K562 (cell line): Measurements from ENCODE around the gene NHSL2. TPM values are rescaled to one million over a fixed set of nuclear protein-coding genes. Genes with fewer than 3 reads are reported as not detected.

Experiments used
- ARID1B ChIP-seq: fragments of 450-650 bp; IDR thresholded peaks from 2 replicates; pipeline ENCODE4 v1.6.1; 2016; ENCODE audit warnings: antibody characterized with exemption, mild to moderate bottlenecking, inconsistent platforms
- BMI1 ChIP-seq: fragments of 150-350 bp; IDR thresholded peaks from 2 replicates; pipeline ENCODE4 v1.6.1; 2014; ENCODE audit warnings: low read length
- CBFA2T2 ChIP-seq: fragments of 450-650 bp; conservative IDR thresholded peaks from 2 replicates; pipeline ENCODE4 v1.6.1; 2017; ENCODE audit warnings: mild to moderate bottlenecking
- CSDE1 ChIP-seq, 2 experiments: fragments of 450-650 bp; IDR thresholded peaks; 2 replicates each; pipeline ENCODE4 v1.6.1; 2016; ENCODE audit warnings: mild to moderate bottlenecking in 1 of 2
- DNMT1 ChIP-seq: fragments of 450-650 bp; IDR thresholded peaks from 2 replicates; pipeline ENCODE4 v1.6.1; 2016; ENCODE audit warnings: antibody characterized with exemption, mild to moderate bottlenecking
- HLTF ChIP-seq: fragments of 450-650 bp; IDR thresholded peaks from 2 replicates; pipeline ENCODE4 v1.6.1; 2016
- KDM1A ChIP-seq, 2 experiments: fragments of 450-650 bp; IDR thresholded peaks; 2 replicates each; pipeline ENCODE4 v1.6.1; 2016; ENCODE audit warnings: mild to moderate bottlenecking in 2 of 2
- MYNN ChIP-seq, 2 experiments: sonication (generic); formaldehyde crosslinking in 1 of 2; IDR thresholded peaks; 2 replicates each; pipeline versions ENCODE4 v1.5.0 to v1.6.1; 2016 to 2020; ENCODE audit warnings: antibody characterized with exemption in 1 of 2, missing genetic modification reagents in 1 of 2
- PRMT5 ChIP-seq: sonication (generic); formaldehyde crosslinking; IDR thresholded peaks from 2 replicates; pipeline ENCODE4 v1.5.0; 2020; ENCODE audit warnings: missing genetic modification reagents
- RBM25 ChIP-seq: fragments of 200-400 bp; formaldehyde crosslinking; IDR thresholded peaks from 2 replicates; pipeline ENCODE4 v1.6.1; 2018; ENCODE audit warnings: low read length, low read depth, moderate library complexity; ENCODE audit not compliant: severe bottlenecking
- SETDB1 ChIP-seq: IDR thresholded peaks from one replicate; pipeline ENCODE4 v1.6.1; 2012; ENCODE audit warnings: low read length, control low read depth, inconsistent platforms
- TAF15 ChIP-seq: fragments of 200-400 bp; formaldehyde crosslinking; IDR thresholded peaks from 2 replicates; pipeline ENCODE4 v1.6.1; 2017; ENCODE audit warnings: mild to moderate bottlenecking, low read depth, low read length, moderate library complexity
- ZNF165 ChIP-seq: fragments of 250-450 bp; sonication (Bioruptor Pico); IDR thresholded peaks from 2 replicates; pipeline ENCODE4 v1.4.0; 2020; ENCODE audit warnings: borderline replicate concordance
- ZNF217 ChIP-seq: sonication (generic); formaldehyde crosslinking; IDR thresholded peaks from 2 replicates; pipeline ENCODE4 v1.8.0; 2022; ENCODE audit warnings: mild to moderate bottlenecking, missing genetic modification reagents
- ZNF431 ChIP-seq: sonication (generic); formaldehyde crosslinking; IDR thresholded peaks from 2 replicates; pipeline ENCODE4 v1.8.0; 2022; ENCODE audit warnings: mild to moderate bottlenecking, missing genetic modification reagents
- polyA plus RNA-seq, 8 experiments: library from polyadenylated mRNA; depleted of rRNA in 4 of 8; stranded (reverse) in 5 of 8; unstranded in 3 of 8; fragments of >200 nt; fragmentation: Nextera tagmentation in 2 of 8; fragmentation: Illumina TruSeq in 1 of 8; extraction: Ambion mirVana in 2 of 8; extraction: Trizol in 1 of 8; gene quantifications; 2 replicates each; pipeline versions ENCODE4 v1.2.1 to v1.2.3, GENCODE V29; 2011 to 2014; ENCODE audit warnings: inconsistent platforms in 1 of 8, missing spikeins in 1 of 8
- total RNA-seq, 7 experiments: library from RNA; depleted of rRNA in 6 of 7; stranded (reverse); fragments of >200 nt in 6 of 7; fragmentation: Illumina TruSeq in 2 of 7; extraction: Trizol in 2 of 7; gene quantifications; 2 replicates each; pipeline versions ENCODE4 v1.2.1 to v1.2.3, GENCODE V29; 2011 to 2021; ENCODE audit warnings: low replicate concordance in 1 of 7
- TF ChIP-seq, protein P1 (sequence below): sonication (generic); formaldehyde crosslinking; IDR thresholded peaks from 2 replicates; pipeline ENCODE4 v1.5.0; 2020; ENCODE audit warnings: missing genetic modification reagents
- TF ChIP-seq, protein P2 (sequence below): fragments of 150-350 bp; IDR thresholded peaks from 2 replicates; pipeline ENCODE4 v1.6.1; 2014; ENCODE audit warnings: low read depth, mild to moderate bottlenecking, low read length, borderline replicate concordance
- TF ChIP-seq, protein P3 (sequence below): fragments of 450-650 bp; IDR thresholded peaks from 2 replicates; pipeline ENCODE4 v1.6.1; 2016; ENCODE audit warnings: low read depth, mild to moderate bottlenecking, moderate library complexity
- TF ChIP-seq, protein P4 (sequence below): fragments of 450-650 bp; IDR thresholded peaks from 2 replicates; pipeline ENCODE4 v1.6.1; 2017; ENCODE audit warnings: antibody characterized with exemption, mild to moderate bottlenecking

Gene NHSL2
- total and polyA plus RNA-seq, 9 of the 15 experiments (the other 6 are each of a cell fraction or from before 2014, with no cell fraction given): 0.02 TPM; not detected in 8

DNA sequence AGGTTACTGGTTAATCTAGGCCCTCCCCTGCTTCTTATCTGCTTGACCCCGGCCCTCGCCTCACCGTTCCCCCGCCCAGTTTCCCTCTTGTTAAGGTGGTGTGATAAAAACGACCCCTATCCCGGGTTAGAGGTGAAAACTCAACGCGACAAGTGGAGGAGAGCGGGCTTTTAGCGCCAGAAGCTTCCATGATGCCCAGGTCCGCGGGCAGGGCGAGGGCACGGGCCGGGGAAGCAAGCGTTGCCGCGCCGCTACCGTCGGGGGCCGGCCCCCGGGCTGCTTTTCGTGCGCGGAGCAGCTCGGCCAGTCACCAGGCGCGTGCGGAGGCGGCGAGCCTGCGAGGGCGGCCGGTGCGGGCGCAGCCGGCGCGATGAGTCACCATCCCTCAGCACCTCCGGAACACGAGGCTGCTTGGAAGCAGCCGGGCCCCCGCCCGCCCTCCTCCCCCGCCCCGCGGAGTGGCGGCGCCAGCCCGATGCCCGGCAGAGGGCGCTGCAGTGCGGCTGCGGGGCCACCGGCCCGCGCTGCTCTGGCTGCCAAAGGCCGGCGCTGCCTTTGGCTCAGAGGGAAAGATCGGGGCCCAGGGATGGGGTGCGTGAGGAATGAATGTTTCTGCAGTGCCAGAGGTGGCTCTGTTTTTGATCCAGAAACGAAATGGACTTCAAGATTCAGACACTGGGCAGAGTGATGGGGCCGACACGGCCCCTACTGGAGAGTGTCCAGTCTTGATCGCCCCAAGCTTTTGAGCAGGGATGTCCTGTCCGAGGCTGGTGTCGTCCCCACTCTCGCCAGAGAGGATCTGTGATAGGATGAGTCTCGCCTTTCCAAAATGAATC, 107.8 kb downstream of the NHSL2 start (continued):
- TF ChIP-seq, protein P1, sequence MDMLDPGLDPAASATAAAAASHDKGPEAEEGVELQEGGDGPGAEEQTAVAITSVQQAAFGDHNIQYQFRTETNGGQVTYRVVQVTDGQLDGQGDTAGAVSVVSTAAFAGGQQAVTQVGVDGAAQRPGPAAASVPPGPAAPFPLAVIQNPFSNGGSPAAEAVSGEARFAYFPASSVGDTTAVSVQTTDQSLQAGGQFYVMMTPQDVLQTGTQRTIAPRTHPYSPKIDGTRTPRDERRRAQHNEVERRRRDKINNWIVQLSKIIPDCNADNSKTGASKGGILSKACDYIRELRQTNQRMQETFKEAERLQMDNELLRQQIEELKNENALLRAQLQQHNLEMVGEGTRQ (CRISPR knock-in tag): no peak
- no peak for TF ChIP-seq KDM1A (IDR thresholded peaks at IDR 0.05)
- TF ChIP-seq CBFA2T2: no peak
- no peak for TF ChIP-seq ZNF217 (CRISPR knock-in tag)
- TF ChIP-seq DNMT1: no peak
- TF ChIP-seq TAF15: no peak
- peak; percentile 35; the same call in 1 of the 2 replicates for TF ChIP-seq ARID1B
- no peak for TF ChIP-seq ZNF431
- TF ChIP-seq, protein P2, sequence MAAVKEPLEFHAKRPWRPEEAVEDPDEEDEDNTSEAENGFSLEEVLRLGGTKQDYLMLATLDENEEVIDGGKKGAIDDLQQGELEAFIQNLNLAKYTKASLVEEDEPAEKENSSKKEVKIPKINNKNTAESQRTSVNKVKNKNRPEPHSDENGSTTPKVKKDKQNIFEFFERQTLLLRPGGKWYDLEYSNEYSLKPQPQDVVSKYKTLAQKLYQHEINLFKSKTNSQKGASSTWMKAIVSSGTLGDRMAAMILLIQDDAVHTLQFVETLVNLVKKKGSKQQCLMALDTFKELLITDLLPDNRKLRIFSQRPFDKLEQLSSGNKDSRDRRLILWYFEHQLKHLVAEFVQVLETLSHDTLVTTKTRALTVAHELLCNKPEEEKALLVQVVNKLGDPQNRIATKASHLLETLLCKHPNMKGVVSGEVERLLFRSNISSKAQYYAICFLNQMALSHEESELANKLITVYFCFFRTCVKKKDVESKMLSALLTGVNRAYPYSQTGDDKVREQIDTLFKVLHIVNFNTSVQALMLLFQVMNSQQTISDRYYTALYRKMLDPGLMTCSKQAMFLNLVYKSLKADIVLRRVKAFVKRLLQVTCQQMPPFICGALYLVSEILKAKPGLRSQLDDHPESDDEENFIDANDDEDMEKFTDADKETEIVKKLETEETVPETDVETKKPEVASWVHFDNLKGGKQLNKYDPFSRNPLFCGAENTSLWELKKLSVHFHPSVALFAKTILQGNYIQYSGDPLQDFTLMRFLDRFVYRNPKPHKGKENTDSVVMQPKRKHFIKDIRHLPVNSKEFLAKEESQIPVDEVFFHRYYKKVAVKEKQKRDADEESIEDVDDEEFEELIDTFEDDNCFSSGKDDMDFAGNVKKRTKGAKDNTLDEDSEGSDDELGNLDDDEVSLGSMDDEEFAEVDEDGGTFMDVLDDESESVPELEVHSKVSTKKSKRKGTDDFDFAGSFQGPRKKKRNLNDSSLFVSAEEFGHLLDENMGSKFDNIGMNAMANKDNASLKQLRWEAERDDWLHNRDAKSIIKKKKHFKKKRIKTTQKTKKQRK: no peak
- TF ChIP-seq RBM25: no peak
- no peak for TF ChIP-seq ZNF165
- TF ChIP-seq PRMT5: no peak
- no peak for TF ChIP-seq CSDE1 (IDR thresholded peaks at IDR 0.05)
- TF ChIP-seq, protein P3, sequence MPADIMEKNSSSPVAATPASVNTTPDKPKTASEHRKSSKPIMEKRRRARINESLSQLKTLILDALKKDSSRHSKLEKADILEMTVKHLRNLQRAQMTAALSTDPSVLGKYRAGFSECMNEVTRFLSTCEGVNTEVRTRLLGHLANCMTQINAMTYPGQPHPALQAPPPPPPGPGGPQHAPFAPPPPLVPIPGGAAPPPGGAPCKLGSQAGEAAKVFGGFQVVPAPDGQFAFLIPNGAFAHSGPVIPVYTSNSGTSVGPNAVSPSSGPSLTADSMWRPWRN: peak; percentile 53; the same call in 1 of the 2 replicates
- TF ChIP-seq HLTF: no peak
- TF ChIP-seq SETDB1: no peak
- TF ChIP-seq, protein P4, sequence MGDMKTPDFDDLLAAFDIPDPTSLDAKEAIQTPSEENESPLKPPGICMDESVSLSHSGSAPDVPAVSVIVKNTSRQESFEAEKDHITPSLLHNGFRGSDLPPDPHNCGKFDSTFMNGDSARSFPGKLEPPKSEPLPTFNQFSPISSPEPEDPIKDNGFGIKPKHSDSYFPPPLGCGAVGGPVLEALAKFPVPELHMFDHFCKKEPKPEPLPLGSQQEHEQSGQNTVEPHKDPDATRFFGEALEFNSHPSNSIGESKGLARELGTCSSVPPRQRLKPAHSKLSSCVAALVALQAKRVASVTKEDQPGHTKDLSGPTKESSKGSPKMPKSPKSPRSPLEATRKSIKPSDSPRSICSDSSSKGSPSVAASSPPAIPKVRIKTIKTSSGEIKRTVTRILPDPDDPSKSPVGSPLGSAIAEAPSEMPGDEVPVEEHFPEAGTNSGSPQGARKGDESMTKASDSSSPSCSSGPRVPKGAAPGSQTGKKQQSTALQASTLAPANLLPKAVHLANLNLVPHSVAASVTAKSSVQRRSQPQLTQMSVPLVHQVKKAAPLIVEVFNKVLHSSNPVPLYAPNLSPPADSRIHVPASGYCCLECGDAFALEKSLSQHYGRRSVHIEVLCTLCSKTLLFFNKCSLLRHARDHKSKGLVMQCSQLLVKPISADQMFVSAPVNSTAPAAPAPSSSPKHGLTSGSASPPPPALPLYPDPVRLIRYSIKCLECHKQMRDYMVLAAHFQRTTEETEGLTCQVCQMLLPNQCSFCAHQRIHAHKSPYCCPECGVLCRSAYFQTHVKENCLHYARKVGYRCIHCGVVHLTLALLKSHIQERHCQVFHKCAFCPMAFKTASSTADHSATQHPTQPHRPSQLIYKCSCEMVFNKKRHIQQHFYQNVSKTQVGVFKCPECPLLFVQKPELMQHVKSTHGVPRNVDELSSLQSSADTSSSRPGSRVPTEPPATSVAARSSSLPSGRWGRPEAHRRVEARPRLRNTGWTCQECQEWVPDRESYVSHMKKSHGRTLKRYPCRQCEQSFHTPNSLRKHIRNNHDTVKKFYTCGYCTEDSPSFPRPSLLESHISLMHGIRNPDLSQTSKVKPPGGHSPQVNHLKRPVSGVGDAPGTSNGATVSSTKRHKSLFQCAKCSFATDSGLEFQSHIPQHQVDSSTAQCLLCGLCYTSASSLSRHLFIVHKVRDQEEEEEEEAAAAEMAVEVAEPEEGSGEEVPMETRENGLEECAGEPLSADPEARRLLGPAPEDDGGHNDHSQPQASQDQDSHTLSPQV: peak; percentile 38; the same call in 1 of the 2 replicates
- TF ChIP-seq MYNN (IDR thresholded peaks at IDR 0.05): no peak
- no peak for TF ChIP-seq MYNN (CRISPR knock-in tag; IDR thresholded peaks at IDR 0.05)
- TF ChIP-seq BMI1: no peak
